RWPE2 (cell line): Measurements from ENCODE around the gene DENND5A.
"Not testable (repeated sequence)": the region's sequence is repeated elsewhere in the genome, so short reads cannot be mapped to it uniquely, and the experiment has no call there.

ENCODE experiments used
- ATAC-seq: fragments of 200-7000 bp; cut with Tn5 transposase; 3 replicates; pipeline ENCODE4 v1.9.1; 2021; ENCODE audit warnings: low read depth
- DNase-seq: peaks from one replicate; pipeline ENCODE4 v3.0.0-alpha.2; 2020; ENCODE audit warnings: low spot score
- H3K27ac ChIP-seq: fragments of 450-650 bp; 2 replicates; pipeline ENCODE4 v1.5.1; 2017; ENCODE audit warnings: mild to moderate bottlenecking; ENCODE audit not compliant: poor library complexity, severe bottlenecking
- H3K27me3 ChIP-seq: fragments of 250-450 bp; sonication (Bioruptor Pico); 2 replicates; pipeline ENCODE4 v1.5.1; 2021; ENCODE audit warnings: mild to moderate bottlenecking, moderate library complexity; ENCODE audit not compliant: insufficient read depth, poor library complexity, severe bottlenecking
- H3K36me3 ChIP-seq: fragments of 250-450 bp; sonication (Bioruptor Pico); 2 replicates; pipeline ENCODE4 v1.5.1; 2020; ENCODE audit warnings: low read depth, mild to moderate bottlenecking, moderate library complexity
- H3K4me1 ChIP-seq: fragments of 250-450 bp; sonication (Bioruptor Pico); 2 replicates; pipeline ENCODE4 v1.5.1; 2021; ENCODE audit warnings: mild to moderate bottlenecking, moderate library complexity; ENCODE audit not compliant: insufficient read depth, poor library complexity, severe bottlenecking
- H3K4me3 ChIP-seq: fragments of 250-450 bp; sonication (Bioruptor Pico); 2 replicates; pipeline ENCODE4 v1.5.1; 2021; ENCODE audit warnings: mild to moderate bottlenecking, moderate library complexity; ENCODE audit not compliant: severe bottlenecking
- H3K9me3 ChIP-seq: fragments of 250-450 bp; sonication (Bioruptor Pico); 2 replicates; pipeline ENCODE4 v1.5.1; 2021; ENCODE audit warnings: mild to moderate bottlenecking, moderate library complexity; ENCODE audit not compliant: severe bottlenecking
- CTCF ChIP-seq: fragments of 450-650 bp; IDR thresholded peaks from one replicate; pipeline ENCODE4 v1.5.1; 2017; ENCODE audit warnings: mild to moderate bottlenecking, moderate library complexity; ENCODE audit not compliant: poor library complexity, severe bottlenecking

Gene DENND5A

GRCh38 chr11:9228091-9228490, 37.1 kb downstream of the DENND5A start:
- Histone ChIP-seq H3K36me3 (no peaks in the 10 kb centered on the region), H3K27ac (no peak overlapping the region), H3K4me1 (peaks cover 7% of the 10 kb centered on the region), H3K9me3 (no peaks in the 10 kb centered on the region), H3K4me3 (no peak overlapping the region), H3K27me3 (no peaks in the 10 kb centered on the region)
- ATAC-seq (no peak), DNase-seq (no peak)
- TF ChIP-seq CTCF: no peak

- DNase-seq (no peak), ATAC-seq (no peak)
- H3K27ac ChIP-seq: no peak overlapping the region
- H3K9me3 ChIP-seq: no peaks in the 10 kb centered on the region
- H3K36me3 ChIP-seq: no peaks in the 10 kb centered on the region
- TF ChIP-seq CTCF: no peak
- H3K4me1 ChIP-seq: no peaks in the 10 kb centered on the region
- no peak overlapping the region for H3K4me3 ChIP-seq
- H3K27me3 ChIP-seq: no peaks in the 10 kb centered on the region
Measured at GRCh38 chr11:9225748-9226298, 39.3 kb downstream of the DENND5A start.

GRCh38 chr11:9222654-9223053, 42.5 kb downstream of the DENND5A start:
- TF ChIP-seq CTCF: no peak
- Histone ChIP-seq H3K4me3 (no peak overlapping the region), H3K36me3 (no peaks in the 10 kb centered on the region), H3K4me1 (peaks cover 13% of the 10 kb centered on the region), H3K27ac (no peak overlapping the region), H3K9me3 (no peaks in the 10 kb centered on the region), H3K27me3 (no peaks in the 10 kb centered on the region)
- ATAC-seq (no peak), DNase-seq (no peak)

GRCh38 chr11:9220853-9221252, 44.3 kb downstream of the DENND5A start:
- not testable (repeated sequence) for H3K4me3 ChIP-seq, ATAC-seq, H3K27me3 ChIP-seq, H3K27ac ChIP-seq, H3K36me3 ChIP-seq, H3K9me3 ChIP-seq, DNase-seq
- peaks cover 13% of the 10 kb centered on the region for H3K4me1 ChIP-seq

GRCh38 chr11:9219572-9219971, 45.6 kb downstream of the DENND5A start:
- Histone ChIP-seq H3K4me1 (peaks cover 22% of the 10 kb centered on the region), H3K9me3 (no peaks in the 10 kb centered on the region), H3K27ac (peak overlapping the region; percentile 12), H3K4me3 (no peak overlapping the region), H3K36me3 (no peaks in the 10 kb centered on the region), H3K27me3 (no peaks in the 10 kb centered on the region)
- TF ChIP-seq CTCF: no peak
- DNase-seq: no peak
- ATAC-seq: peak; percentile 70
